NCI-H2171 treated with DMSO at 0.1 percent for 48 hours (cell line): ENCODE data around the gene SRGAP3.

ENCODE experiments used
- DNase-seq: peaks from one replicate; lab custom pipeline; 2025; lab: John Stamatoyannopoulos, UW

Gene SRGAP3

DNA sequence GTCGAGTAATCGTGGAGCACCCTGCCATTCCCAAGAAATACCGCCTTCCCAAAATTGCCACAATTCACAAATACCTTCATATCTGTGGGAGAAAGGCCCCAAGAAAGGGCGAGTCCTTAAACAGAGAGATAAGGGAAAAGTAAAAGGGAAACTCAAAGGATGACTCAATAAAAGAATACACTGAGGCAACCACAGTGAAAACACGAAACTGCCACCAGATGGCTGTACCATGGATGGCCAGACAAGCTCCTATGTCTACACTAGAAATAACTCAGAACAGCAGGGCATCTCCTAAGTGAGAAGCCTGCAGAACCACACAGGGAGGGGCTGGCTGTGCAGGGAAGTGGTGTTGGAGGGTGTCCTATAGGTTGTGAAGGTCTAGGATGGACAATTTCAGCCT lies 25.0 kb downstream of the SRGAP3 start:
- peak; percentile 6 for DNase-seq

DNA sequence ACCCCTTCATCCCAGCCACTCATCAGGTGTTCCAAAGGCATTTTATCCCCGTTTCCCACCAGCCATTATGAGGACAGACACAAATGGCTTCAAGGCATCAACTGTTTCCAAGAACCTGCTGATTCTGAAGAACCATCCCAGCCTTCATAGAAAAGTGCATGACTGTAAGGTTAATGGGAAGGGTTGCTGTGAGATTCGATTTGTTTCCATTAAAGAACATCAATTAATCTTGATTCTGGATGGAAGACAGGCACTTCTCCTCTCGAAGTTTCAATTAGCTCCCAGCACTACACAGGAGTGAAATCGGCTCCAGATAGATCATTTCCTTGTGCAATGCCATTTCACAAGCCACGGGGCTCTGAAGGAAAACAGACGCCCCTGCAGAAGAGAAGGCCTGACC lies 25.8 kb downstream of the SRGAP3 start:
- no peak for DNase-seq

GRCh38 chr3:9222956-9223639 lies 26.3 kb downstream of the SRGAP3 start:
- no peak for DNase-seq

- DNase-seq: no peak
Observed at GRCh38 chr3:9222049-9222448, 27.4 kb downstream of the SRGAP3 start.

GRCh38 chr3:9218514-9218846 lies 31.0 kb downstream of the SRGAP3 start:
- no peak for DNase-seq

DNA sequence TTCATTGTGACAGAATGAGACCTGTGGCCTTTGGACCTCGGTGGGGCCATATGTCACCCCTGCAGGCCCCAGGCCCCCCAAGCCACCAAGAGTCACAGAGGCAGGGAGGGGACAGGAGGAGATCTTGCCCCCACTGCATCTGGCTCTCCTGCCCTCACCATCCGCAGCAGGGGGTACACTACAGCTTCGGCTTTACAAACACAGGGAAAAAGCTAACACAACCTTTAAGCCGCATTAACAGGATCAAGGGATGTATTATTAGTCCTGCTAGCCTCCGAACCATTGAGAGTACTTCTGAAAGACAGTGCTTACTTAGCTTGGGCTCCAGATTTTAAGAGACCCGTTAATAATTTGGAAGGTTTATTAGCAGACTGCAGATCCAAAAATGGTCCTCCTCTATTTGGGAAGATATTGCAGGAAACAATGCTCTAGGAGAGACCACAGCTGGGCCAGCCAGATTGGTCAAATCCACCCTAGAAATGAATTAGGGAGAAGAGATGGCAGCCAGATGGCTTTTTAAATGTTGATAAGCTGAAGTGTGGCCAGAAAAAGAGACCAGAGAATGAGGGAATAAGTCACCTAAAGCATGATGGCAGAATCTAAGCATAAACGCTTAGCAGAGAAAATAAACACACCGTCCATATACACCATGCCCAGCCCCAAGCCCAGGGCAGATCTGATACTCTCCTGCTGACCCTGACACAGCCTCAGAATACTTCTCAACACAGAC lies 31.5 kb downstream of the SRGAP3 start:
- peak; percentile 12 for DNase-seq

DNA sequence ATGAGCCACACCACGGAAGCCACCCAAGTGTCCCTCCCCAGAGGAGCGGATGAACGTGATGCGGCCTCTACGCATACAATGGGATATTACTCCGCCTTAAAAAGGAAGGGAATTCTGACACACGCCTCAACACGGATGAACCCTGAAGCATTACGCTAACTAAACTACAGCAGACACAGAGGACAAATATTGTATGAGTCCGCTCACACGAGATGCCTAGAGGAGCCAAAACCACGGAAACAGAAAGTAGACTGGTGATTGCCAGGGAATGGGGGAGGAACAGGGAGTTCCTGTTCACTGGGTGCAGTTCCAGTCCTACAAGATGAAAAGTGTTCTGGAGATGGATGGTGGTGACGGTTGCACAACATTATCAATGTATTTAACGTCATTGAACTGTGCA lies 32.7 kb downstream of the SRGAP3 start:
- no peak for DNase-seq

DNA sequence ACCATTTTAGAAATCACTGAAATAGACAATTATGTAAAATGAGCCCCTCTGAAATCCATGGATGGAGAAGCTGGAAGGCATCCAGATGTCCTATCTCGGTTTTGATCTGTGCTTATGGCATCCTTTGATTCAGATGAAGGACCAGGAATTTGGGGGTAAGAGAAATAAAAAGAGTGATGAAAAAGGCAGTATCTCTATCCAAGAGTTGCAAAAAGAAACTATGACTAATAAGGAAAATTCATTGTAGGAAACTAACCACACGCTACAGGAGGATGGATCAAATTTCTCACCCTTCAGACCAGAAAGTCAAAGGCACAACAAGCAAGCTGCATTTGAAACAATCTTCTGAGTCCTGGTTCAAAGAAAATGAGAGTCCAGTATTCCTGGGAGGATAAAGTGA lies 34.8 kb downstream of the SRGAP3 start:
- peak; percentile 47 for DNase-seq

GRCh38 chr3:9214185-9214584 lies 35.3 kb downstream of the SRGAP3 start:
- no peak for DNase-seq

DNA sequence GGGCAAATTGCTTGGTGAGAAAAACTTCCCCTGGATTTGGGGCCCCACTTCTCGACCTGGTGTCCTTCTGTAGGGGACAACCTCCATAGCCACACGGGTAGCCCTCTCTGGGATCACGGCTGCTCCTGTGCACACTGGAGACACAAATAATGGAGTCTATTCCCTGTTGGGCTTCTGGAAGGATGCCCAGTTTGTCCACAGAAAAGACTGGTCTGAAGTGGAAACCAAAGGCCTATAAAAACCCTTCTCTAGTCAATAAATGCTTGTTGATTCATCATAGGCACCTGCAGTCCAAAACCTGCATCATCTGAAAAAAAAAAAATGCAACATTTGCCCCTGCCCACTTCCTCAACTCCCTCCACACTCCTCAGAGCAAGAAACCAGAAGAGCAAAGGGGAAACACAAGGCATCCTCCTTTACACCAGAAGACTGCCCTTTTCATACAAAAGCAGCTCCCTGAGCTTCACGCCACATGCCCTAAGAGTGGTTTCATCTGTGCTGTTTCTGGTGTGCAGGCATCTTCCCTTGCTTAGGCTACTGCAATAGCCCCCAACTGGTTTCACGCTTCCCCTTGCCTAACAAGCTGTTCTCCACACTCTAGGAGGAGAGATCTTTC lies 36.3 kb downstream of the SRGAP3 start:
- no peak for DNase-seq

GRCh38 chr3:9211155-9211950 lies 38.1 kb downstream of the SRGAP3 start:
- no peak for DNase-seq

DNA sequence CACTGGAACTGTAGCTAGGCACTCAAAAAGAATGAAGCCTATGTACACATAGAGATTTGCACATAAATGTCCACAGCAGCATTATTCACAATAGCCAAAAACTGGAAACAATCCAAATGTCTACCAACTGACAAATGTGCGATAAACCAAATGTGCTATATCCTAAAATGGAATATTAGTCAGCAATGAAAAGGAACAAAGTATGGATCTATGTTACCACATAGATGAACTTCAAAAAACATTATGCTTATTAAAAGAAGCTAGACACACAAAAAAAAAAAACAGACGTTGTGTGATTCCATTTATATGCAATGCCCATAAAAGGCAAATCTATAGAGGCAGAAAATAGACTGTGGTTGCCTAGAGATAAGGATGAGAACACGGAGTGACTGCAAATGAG lies 39.7 kb downstream of the SRGAP3 start:
- no peak for DNase-seq

DNA sequence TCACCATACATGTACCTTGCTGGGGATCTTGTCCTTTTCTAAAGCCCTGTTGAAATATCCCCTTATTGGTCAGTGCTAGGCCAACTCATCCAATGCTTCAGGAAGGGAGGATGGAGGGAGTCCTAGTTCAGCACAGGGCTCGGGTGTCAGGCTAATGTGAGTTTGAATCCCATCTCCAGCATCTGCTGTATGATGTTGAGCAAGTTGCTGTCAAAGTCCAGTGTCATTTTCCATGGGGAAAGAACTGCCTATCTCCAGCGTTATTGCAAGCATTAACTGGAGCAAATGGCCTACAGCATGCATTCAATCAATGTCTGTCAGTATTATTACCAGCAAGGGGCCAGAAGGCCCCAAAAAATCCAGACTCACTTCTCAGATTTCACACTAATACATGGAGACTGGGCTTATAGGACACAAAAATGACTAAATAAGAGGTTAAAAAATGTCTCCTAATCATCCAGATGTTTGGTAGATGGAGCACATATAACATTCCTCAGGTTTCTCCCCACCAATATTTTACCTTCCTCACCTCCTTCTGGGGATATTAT lies 40.8 kb downstream of the SRGAP3 start:
- no peak for DNase-seq

GRCh38 chr3:9207116-9207763 lies 42.2 kb downstream of the SRGAP3 start:
- no peak for DNase-seq

GRCh38 chr3:9206287-9206686 lies 43.2 kb downstream of the SRGAP3 start:
- no peak for DNase-seq

DNA sequence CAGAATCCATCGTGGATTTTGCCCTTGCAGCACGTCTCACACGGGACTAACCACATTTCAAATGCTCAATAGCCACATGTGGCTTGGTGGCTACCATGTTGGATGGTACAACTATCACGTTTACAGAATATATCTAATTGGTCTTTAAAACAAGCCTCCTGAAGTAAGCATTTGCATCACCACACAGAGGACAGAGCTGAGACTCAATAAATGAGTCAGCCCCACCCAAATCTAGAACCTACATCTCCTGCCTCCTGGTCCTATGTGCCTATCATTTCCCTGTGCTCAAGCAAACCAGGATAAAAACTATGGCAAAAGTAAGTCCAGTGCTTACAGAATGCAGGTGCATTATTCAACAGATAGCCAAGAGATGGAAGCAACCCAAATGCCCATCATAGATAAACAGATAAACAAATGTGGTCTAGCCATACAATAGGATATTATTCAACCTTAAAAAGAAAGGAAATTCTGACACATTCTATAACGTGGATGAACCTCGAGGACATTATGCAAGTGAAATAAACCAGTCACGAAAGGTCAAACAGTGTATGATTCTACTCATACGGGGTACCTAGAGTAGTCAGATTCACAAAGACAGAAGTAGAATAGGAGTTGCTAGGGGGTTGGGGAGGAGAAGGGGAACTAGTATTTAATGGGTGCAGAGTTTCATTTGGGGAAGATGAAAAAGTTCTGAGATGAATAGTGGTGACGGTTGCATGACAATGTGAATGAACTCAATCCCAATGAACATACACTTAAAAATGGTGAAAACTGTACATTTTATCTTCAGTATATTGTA lies 43.9 kb downstream of the SRGAP3 start:
- no peak for DNase-seq

- DNase-seq: no peak
Observed at GRCh38 chr3:9204253-9204992, 45.0 kb downstream of the SRGAP3 start.

DNA sequence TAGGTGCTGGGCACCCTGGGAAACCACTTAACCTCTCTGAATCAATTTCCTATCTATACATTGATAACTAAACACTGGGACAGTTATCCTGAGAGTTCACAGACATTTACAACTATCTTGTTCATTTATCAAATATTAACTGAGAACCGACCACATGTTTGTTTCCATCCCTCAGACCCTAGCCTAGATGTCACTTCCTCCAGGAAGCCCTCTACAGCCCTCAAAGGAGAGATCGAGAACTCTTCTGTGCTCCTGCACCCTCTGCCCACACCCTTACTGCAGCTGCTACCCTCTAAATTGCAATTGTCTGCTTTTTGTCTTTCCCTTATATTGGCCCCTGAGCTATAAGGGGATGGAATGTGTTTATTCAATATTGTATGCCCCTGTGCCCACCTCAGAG lies 46.1 kb downstream of the SRGAP3 start:
- no peak for DNase-seq

DNA sequence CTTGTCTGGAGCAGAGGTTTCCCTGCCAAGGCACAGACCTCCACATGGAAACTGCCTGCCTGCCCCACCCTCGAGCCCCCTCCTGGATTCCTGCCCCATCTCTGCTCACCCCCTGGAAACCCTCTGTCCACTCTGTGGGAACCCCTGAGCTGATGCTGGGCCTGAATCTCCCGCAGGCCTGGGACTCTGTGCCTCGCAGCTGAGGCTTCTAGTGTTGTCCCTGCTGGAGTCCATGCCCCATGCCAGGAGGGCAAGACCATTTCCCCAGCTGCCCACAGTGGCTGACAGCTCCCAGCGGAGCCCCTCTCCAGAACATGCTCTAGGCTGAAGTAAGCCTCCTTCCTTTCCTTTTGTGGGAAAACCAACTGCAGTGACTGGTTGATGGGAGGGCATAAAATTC lies 46.9 kb downstream of the SRGAP3 start:
- no peak for DNase-seq

DNA sequence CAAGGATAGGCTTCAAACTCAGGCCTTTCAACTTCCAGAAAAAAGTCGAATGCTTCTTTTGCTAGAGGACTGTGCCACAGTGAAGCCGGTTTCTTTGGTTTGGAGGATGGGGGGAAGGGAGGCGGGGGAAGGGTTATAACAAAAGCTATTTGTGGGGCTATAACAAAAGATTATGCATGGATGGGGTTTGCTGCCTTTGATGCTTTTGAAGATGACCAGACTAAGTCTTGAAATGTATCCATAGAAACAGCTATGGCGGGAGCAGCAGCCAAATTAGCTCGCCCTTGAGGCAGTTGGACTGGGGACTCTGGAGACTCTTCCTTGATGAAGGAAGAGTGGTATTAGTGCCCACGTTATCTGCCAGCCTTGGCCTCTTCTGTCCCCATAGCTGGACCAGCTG lies 47.5 kb downstream of the SRGAP3 start:
- DNase-seq: no peak
